ENCODE data around the gene TCHHL1. TPM values are rescaled to one million over a fixed set of nuclear protein-coding genes. Genes with fewer than 3 reads are reported as not detected.
A peak's percentile ranks its signal among the peaks of the same experiment; 100 is the strongest.

Gene TCHHL1
- total and polyA plus RNA-seq, 9 of the 15 experiments (the other 6 are each of a cell fraction or from before 2014, with no cell fraction given): not detected

DNA sequence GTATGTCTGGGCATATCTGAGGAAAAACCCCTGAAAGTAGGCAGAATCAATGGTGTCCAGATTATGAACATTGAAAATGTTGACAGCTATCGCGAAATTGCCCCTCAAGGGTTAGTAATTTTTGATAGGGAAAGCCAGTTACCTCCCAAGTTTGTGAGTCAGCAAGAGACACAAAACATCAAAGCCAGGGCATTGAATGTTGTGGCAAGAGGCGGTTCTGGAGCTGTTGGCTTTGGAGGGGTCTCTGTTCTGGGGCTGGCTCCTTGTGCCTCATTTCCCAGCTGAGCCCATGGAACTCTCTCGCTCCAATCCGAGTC, 41.5 kb downstream of the TCHHL1 start:
- ATAC-seq (peak; percentile 4), DNase-seq (ENCODE audit: extremely low read depth in 1 of 4, low spot score in 3 of 4) (peak in 2 of 4 experiments; percentile 19 to 23), FAIRE-seq (no peak)
- POLR2A ChIA-PET: interaction anchor here (0.5 to 5.6 kb wide), 3 partner anchors 12 to 79 kb away, joined by 3 to 37 read pairs (median 4); partner anchors contain the start of gene S100A11
- peak overlapping the region; percentile 32 for H3K4me3 ChIP-seq
- no peaks in the 10 kb centered on the region for H3K79me2 ChIP-seq (ENCODE audit: control insufficient read depth, insufficient read depth, low read length)
- no peaks in the 10 kb centered on the region for H3K9me3 ChIP-seq (replicated peaks; ENCODE audit: control insufficient read depth, insufficient read depth, low read depth, low read length)
- TF ChIP-seq MYC (IDR thresholded peaks at IDR 0.05; ENCODE audit: low read depth, low read length) (no peak), MYC (CRISPR knock-in tag; IDR thresholded peaks at IDR 0.05; ENCODE audit: borderline replicate concordance, low read depth) (0 out of 2 replicates have a peak, but pooled peaks have one; percentile 36), BRD4 (IDR thresholded peaks at IDR 0.05) (0 out of 2 replicates have a peak, but pooled peaks have one; percentile 9), ZNF584 (CRISPR knock-in tag; IDR thresholded peaks at IDR 0.05; ENCODE audit: low read depth) (0 out of 2 replicates have a peak, but pooled peaks have one; percentile 9)
- TF ChIP-seq, protein P1, sequence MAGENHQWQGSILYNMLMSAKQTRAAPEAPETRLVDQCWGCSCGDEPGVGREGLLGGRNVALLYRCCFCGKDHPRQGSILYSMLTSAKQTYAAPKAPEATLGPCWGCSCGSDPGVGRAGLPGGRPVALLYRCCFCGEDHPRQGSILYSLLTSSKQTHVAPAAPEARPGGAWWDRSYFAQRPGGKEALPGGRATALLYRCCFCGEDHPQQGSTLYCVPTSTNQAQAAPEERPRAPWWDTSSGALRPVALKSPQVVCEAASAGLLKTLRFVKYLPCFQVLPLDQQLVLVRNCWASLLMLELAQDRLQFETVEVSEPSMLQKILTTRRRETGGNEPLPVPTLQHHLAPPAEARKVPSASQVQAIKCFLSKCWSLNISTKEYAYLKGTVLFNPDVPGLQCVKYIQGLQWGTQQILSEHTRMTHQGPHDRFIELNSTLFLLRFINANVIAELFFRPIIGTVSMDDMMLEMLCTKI (IDR thresholded peaks at IDR 0.05; ENCODE audit: partially characterized antibody): no peak
- intact Hi-C loops (cut with micrococcal nuclease) (loop anchor here (1.0 kb wide), 1 partner anchor 9 kb away; no protein-coding TSS in a partner anchor), in situ Hi-C loops (cut with MboI) (no loop called here)
- 14% methylated on average over 5 of the region's 5 CpGs for WGBS (ENCODE audit: insufficient coverage, low coverage, missing lambda C conversion rate)
- peak overlapping the region; percentile 91 for H3K4me2 ChIP-seq (ENCODE audit: insufficient read depth, low read length)
- BruUV-seq (replicated peaks): TSS peak; percentile 97
- H2AFZ ChIP-seq (ENCODE audit: low read depth, low read length): peak overlapping the region; percentile 92
- H3K36me3 ChIP-seq (ENCODE audit: control insufficient read depth, insufficient read depth, low read length): no peaks in the 10 kb centered on the region
- peaks cover 14 to 19% of the 10 kb centered on the region in 2 experiments for H3K4me1 ChIP-seq (replicated peaks in 1 of 2; ENCODE audit: control insufficient read depth in 2 of 2, insufficient read depth in 2 of 2, low read length in 2 of 2)
- H3K9me1 ChIP-seq (ENCODE audit: control insufficient read depth, insufficient read depth, low read length): no peaks in the 10 kb centered on the region
- H3K27me3 ChIP-seq (ENCODE audit: control insufficient read depth in 2 of 2, insufficient read depth in 2 of 2, low read length in 2 of 2): no peaks in the 10 kb centered on the region
- CTCF ChIA-PET (ENCODE audit: low intra/inter-chr PET ratio): no interaction called here
- H4K20me1 ChIP-seq (replicated peaks; ENCODE audit: control insufficient read depth, insufficient read depth, low read length): no peaks in the 10 kb centered on the region
- peak overlapping the region; percentile 89 to 91 for H3K9ac ChIP-seq (ENCODE audit: insufficient read depth in 1 of 2, low read depth in 2 of 2, low read length in 2 of 2)
- H3K27ac ChIP-seq (ENCODE audit: extremely low read depth, low read depth, low read length): peak overlapping the region; percentile 97
